WERI-Rb-1 (cell line): ENCODE results near the gene TMPRSS13.

Source experiments
- DNase-seq: peaks from one replicate; pipeline ENCODE4 v3.0.0-alpha.2; 2020
- H3K27ac ChIP-seq: fragments of 250-450 bp; sonication (Bioruptor Pico); 2 replicates; pipeline ENCODE4 v1.5.1; 2020; ENCODE audit warnings: mild to moderate bottlenecking, moderate library complexity
- H3K27me3 ChIP-seq: fragments of 250-450 bp; sonication (Bioruptor Pico); 2 replicates; pipeline ENCODE4 v1.5.1; 2021; ENCODE audit warnings: mild to moderate bottlenecking, low read depth, moderate library complexity; ENCODE audit not compliant: insufficient read depth, severe bottlenecking
- H3K36me3 ChIP-seq: fragments of 250-450 bp; sonication (Bioruptor Pico); 2 replicates; pipeline ENCODE4 v1.5.1; 2020; ENCODE audit warnings: mild to moderate bottlenecking, moderate library complexity
- H3K4me3 ChIP-seq: 2 replicates; pipeline ENCODE4 v1.5.1; 2011; ENCODE audit warnings: low read depth, mild to moderate bottlenecking, control low read depth, low read length
- H3K9me3 ChIP-seq: fragments of 250-450 bp; sonication (Bioruptor Pico); 2 replicates; pipeline ENCODE4 v1.5.1; 2021; ENCODE audit warnings: mild to moderate bottlenecking, moderate library complexity; ENCODE audit not compliant: severe bottlenecking
- CTCF ChIP-seq: IDR thresholded peaks from 2 replicates; pipeline ENCODE4 v1.5.1; 2011; ENCODE audit warnings: low read depth, mild to moderate bottlenecking, control low read depth, inconsistent platforms, low read length

The TMPRSS13 gene

GRCh38 chr11:117871784-117872183 is 57.4 kb downstream of the TMPRSS13 start:
- no peak overlapping the region for H3K27ac ChIP-seq
- H3K36me3 ChIP-seq, result no peaks in the 10 kb centered on the region
- H3K9me3 ChIP-seq, result no peaks in the 10 kb centered on the region
- H3K27me3 ChIP-seq, result no peaks in the 10 kb centered on the region
- no peak for TF ChIP-seq CTCF
- no peak for DNase-seq
- H3K4me3 ChIP-seq, result no peak overlapping the region

GRCh38 chr11:117871160-117871559 is 58.0 kb downstream of the TMPRSS13 start:
- DNase-seq, result no peak
- H3K4me3 ChIP-seq, result no peak overlapping the region
- TF ChIP-seq CTCF, result no peak
- H3K9me3 ChIP-seq, result no peaks in the 10 kb centered on the region
- H3K27ac ChIP-seq, result no peak overlapping the region
- H3K36me3 ChIP-seq, result no peaks in the 10 kb centered on the region
- H3K27me3 ChIP-seq, result no peaks in the 10 kb centered on the region

- Histone ChIP-seq H3K36me3 (no peaks in the 10 kb centered on the region; the same call in 1 of the 2 replicates), H3K27me3 (no peaks in the 10 kb centered on the region), H3K9me3 (no peaks in the 10 kb centered on the region), H3K27ac (no peak overlapping the region), H3K4me3 (no peak overlapping the region)
- DNase-seq, result no peak
- TF ChIP-seq CTCF, result no peak
These were observed 58.9 kb downstream of the TMPRSS13 start for GRCh38 chr11:117870103-117870952.

GRCh38 chr11:117869604-117870003 is 59.6 kb downstream of the TMPRSS13 start:
- Histone ChIP-seq H3K4me3 (no peak overlapping the region), H3K27me3 (no peaks in the 10 kb centered on the region), H3K36me3 (no peaks in the 10 kb centered on the region; the same call in 1 of the 2 replicates), H3K9me3 (no peaks in the 10 kb centered on the region), H3K27ac (no peak overlapping the region)
- no peak for TF ChIP-seq CTCF
- no peak for DNase-seq

- Histone ChIP-seq H3K27me3 (no peaks in the 10 kb centered on the region), H3K27ac (no peak overlapping the region)
- DNase-seq, result no peak
These were observed 60.2 kb downstream of the TMPRSS13 start for GRCh38 chr11:117868815-117869561.

More at GRCh38 chr11:117868815-117869561, 60.2 kb downstream of the TMPRSS13 start:
- H3K4me3 ChIP-seq, result no peak overlapping the region
- H3K36me3 ChIP-seq, result no peaks in the 10 kb centered on the region; the same call in 1 of the 2 replicates
- no peak for TF ChIP-seq CTCF
- H3K9me3 ChIP-seq, result no peaks in the 10 kb centered on the region
